ENCODE results near the gene ZBTB40.
A peak's percentile ranks its signal among the peaks of the same experiment; 100 is the strongest.

ZBTB40 gene

GRCh38 chr1:22556391-22557104 lies 104.9 kb downstream of the ZBTB40 start:
- H3K9ac ChIP-seq (ENCODE audit: low read depth, low read length) = no peak overlapping the region
- H3K36me3 ChIP-seq (ENCODE audit: control insufficient read depth, insufficient read depth, low read length) = no peaks in the 10 kb centered on the region
- H3K27me3 ChIP-seq (ENCODE audit: control insufficient read depth, insufficient read depth, low read length) = peaks cover 9% of the 10 kb centered on the region
- peaks cover 4% of the 10 kb centered on the region for H3K4me1 ChIP-seq (ENCODE audit: control insufficient read depth, insufficient read depth, low read length)
- no peak overlapping the region for H3K4me3 ChIP-seq (ENCODE audit: low read depth, low read length)
- H3K9me3 ChIP-seq (ENCODE audit: control insufficient read depth, insufficient read depth, low read length) = no peaks in the 10 kb centered on the region

GRCh38 chr1:22557341-22557950 lies 105.8 kb downstream of the ZBTB40 start:
- H3K4me1 ChIP-seq (ENCODE audit: control insufficient read depth, insufficient read depth, low read length) = peaks cover 4% of the 10 kb centered on the region
- H3K36me3 ChIP-seq (ENCODE audit: control insufficient read depth, insufficient read depth, low read length) = no peaks in the 10 kb centered on the region
- H3K4me3 ChIP-seq (ENCODE audit: low read depth, low read length) = no peak overlapping the region
- no peaks in the 10 kb centered on the region for H3K9me3 ChIP-seq (ENCODE audit: control insufficient read depth, insufficient read depth, low read length)
- peaks cover 17% of the 10 kb centered on the region for H3K27me3 ChIP-seq (ENCODE audit: control insufficient read depth, insufficient read depth, low read length)
- H3K9ac ChIP-seq (ENCODE audit: low read depth, low read length) = no peak overlapping the region

GRCh38 chr1:22562584-22563583 lies 111.2 kb downstream of the ZBTB40 start, which contains the start of gene EPHA8:
Gene EPHA8 (plus strand): TSS chr1:22563489. CDS start chr1:22563636, 147 bp downstream.
- Histone ChIP-seq H3K36me3 (ENCODE audit: control insufficient read depth, insufficient read depth, low read length) (no peaks in the 10 kb centered on the region), H3K4me1 (ENCODE audit: control insufficient read depth, insufficient read depth, low read length) (peaks cover 2% of the 10 kb centered on the region), H3K27me3 (ENCODE audit: control insufficient read depth, insufficient read depth, low read length) (peaks cover 38% of the 10 kb centered on the region), H3K4me3 (ENCODE audit: low read depth, low read length) (peak within 1 kb of the TSS; percentile 70), H3K9ac (ENCODE audit: low read depth, low read length) (no peak within 1 kb of the TSS), H3K9me3 (ENCODE audit: control insufficient read depth, insufficient read depth, low read length) (no peaks in the 10 kb centered on the region)

GRCh38 chr1:22563671-22564602 lies 112.3 kb downstream of the ZBTB40 start:
- Histone ChIP-seq H3K27me3 (ENCODE audit: control insufficient read depth, insufficient read depth, low read length) (peaks cover 38% of the 10 kb centered on the region), H3K4me1 (ENCODE audit: control insufficient read depth, insufficient read depth, low read length) (peaks cover 2% of the 10 kb centered on the region), H3K9me3 (ENCODE audit: control insufficient read depth, insufficient read depth, low read length) (no peaks in the 10 kb centered on the region), H3K36me3 (ENCODE audit: control insufficient read depth, insufficient read depth, low read length) (no peaks in the 10 kb centered on the region), H3K9ac (ENCODE audit: low read depth, low read length) (no peak overlapping the region), H3K4me3 (ENCODE audit: low read depth, low read length) (peak overlapping the region; percentile 70)

- H3K36me3 ChIP-seq (ENCODE audit: control insufficient read depth, insufficient read depth, low read length) = no peaks in the 10 kb centered on the region
- no peak overlapping the region for H3K9ac ChIP-seq (ENCODE audit: low read depth, low read length)
- peaks cover 33% of the 10 kb centered on the region for H3K27me3 ChIP-seq (ENCODE audit: control insufficient read depth, insufficient read depth, low read length)
- H3K4me3 ChIP-seq (ENCODE audit: low read depth, low read length) = no peak overlapping the region
- H3K9me3 ChIP-seq (ENCODE audit: control insufficient read depth, insufficient read depth, low read length) = no peaks in the 10 kb centered on the region
- H3K4me1 ChIP-seq (ENCODE audit: control insufficient read depth, insufficient read depth, low read length) = peaks cover 2% of the 10 kb centered on the region
These were observed 114.5 kb downstream of the ZBTB40 start for GRCh38 chr1:22566161-22566560.

- H3K4me1 ChIP-seq (ENCODE audit: control insufficient read depth, insufficient read depth, low read length) = peaks cover 2% of the 10 kb centered on the region
- H3K27me3 ChIP-seq (ENCODE audit: control insufficient read depth, insufficient read depth, low read length) = peaks cover 23% of the 10 kb centered on the region
- no peaks in the 10 kb centered on the region for H3K36me3 ChIP-seq (ENCODE audit: control insufficient read depth, insufficient read depth, low read length)
These were observed 115.5 kb downstream of the ZBTB40 start for GRCh38 chr1:22567197-22567596.

GRCh38 chr1:22567994-22568393 lies 116.3 kb downstream of the ZBTB40 start:
- Histone ChIP-seq H3K4me3 (ENCODE audit: low read depth, low read length) (no peak overlapping the region), H3K9ac (ENCODE audit: low read depth, low read length) (no peak overlapping the region), H3K27me3 (ENCODE audit: control insufficient read depth, insufficient read depth, low read length) (peaks cover 15% of the 10 kb centered on the region)

More at GRCh38 chr1:22567197-22567596, 115.5 kb downstream of the ZBTB40 start:
- H3K4me3 ChIP-seq (ENCODE audit: low read depth, low read length) = no peak overlapping the region
- no peaks in the 10 kb centered on the region for H3K9me3 ChIP-seq (ENCODE audit: control insufficient read depth, insufficient read depth, low read length)
- H3K9ac ChIP-seq (ENCODE audit: low read depth, low read length) = no peak overlapping the region

GRCh38 chr1:22569269-22569668 lies 117.6 kb downstream of the ZBTB40 start:
- no peaks in the 10 kb centered on the region for H3K9me3 ChIP-seq (ENCODE audit: control insufficient read depth, insufficient read depth, low read length)
- no peak overlapping the region for H3K4me3 ChIP-seq (ENCODE audit: low read depth, low read length)
- no peak overlapping the region for H3K9ac ChIP-seq (ENCODE audit: low read depth, low read length)

More at GRCh38 chr1:22567994-22568393, 116.3 kb downstream of the ZBTB40 start:
- Histone ChIP-seq H3K4me1 (ENCODE audit: control insufficient read depth, insufficient read depth, low read length) (no peaks in the 10 kb centered on the region), H3K36me3 (ENCODE audit: control insufficient read depth, insufficient read depth, low read length) (no peaks in the 10 kb centered on the region), H3K9me3 (ENCODE audit: control insufficient read depth, insufficient read depth, low read length) (no peaks in the 10 kb centered on the region)

GRCh38 chr1:22570140-22570909 lies 118.7 kb downstream of the ZBTB40 start:
- Histone ChIP-seq H3K9ac (ENCODE audit: low read depth, low read length) (no peak overlapping the region), H3K4me1 (ENCODE audit: control insufficient read depth, insufficient read depth, low read length) (no peaks in the 10 kb centered on the region), H3K4me3 (ENCODE audit: low read depth, low read length) (no peak overlapping the region), H3K27me3 (ENCODE audit: control insufficient read depth, insufficient read depth, low read length) (no peaks in the 10 kb centered on the region), H3K9me3 (ENCODE audit: control insufficient read depth, insufficient read depth, low read length) (no peaks in the 10 kb centered on the region), H3K36me3 (ENCODE audit: control insufficient read depth, insufficient read depth, low read length) (no peaks in the 10 kb centered on the region)

More at GRCh38 chr1:22569269-22569668, 117.6 kb downstream of the ZBTB40 start:
- Histone ChIP-seq H3K36me3 (ENCODE audit: control insufficient read depth, insufficient read depth, low read length) (no peaks in the 10 kb centered on the region), H3K27me3 (ENCODE audit: control insufficient read depth, insufficient read depth, low read length) (peaks cover 8% of the 10 kb centered on the region), H3K4me1 (ENCODE audit: control insufficient read depth, insufficient read depth, low read length) (no peaks in the 10 kb centered on the region)

GRCh38 chr1:22572818-22573217 lies 121.2 kb downstream of the ZBTB40 start:
- no peaks in the 10 kb centered on the region for H3K36me3 ChIP-seq (ENCODE audit: control insufficient read depth, insufficient read depth, low read length)
- H3K27me3 ChIP-seq (ENCODE audit: control insufficient read depth, insufficient read depth, low read length) = no peaks in the 10 kb centered on the region
- H3K9ac ChIP-seq (ENCODE audit: low read depth, low read length) = no peak overlapping the region
- H3K4me3 ChIP-seq (ENCODE audit: low read depth, low read length) = no peak overlapping the region
- H3K4me1 ChIP-seq (ENCODE audit: control insufficient read depth, insufficient read depth, low read length) = no peaks in the 10 kb centered on the region
- no peaks in the 10 kb centered on the region for H3K9me3 ChIP-seq (ENCODE audit: control insufficient read depth, insufficient read depth, low read length)
